Measurements from ENCODE around the gene SAXO1.

GRCh38 chr9:19000133-19000532, 32.9 kb downstream of the SAXO1 start:
- TF ChIP-seq CTCF (IDR thresholded peaks at IDR 0.05; ENCODE audit: insufficient read depth, low read depth, low read length): no peak
- TF ChIP-seq EZH2 (IDR thresholded peaks at IDR 0.05; ENCODE audit: insufficient read depth, low read length): no peak
